NCI-H2107 (cell line): ENCODE data around the gene P2RX4.
"Not testable (repeated sequence)": the region's sequence is repeated elsewhere in the genome, so short reads cannot be mapped to it uniquely, and the experiment has no call there.

Source experiments
- DNase-seq: peaks from one replicate; lab custom pipeline; 2025; lab: John Stamatoyannopoulos, UW

Gene P2RX4

GRCh38 chr12:121278169-121279070, 68.5 kb downstream of the P2RX4 start:
- DNase-seq = no peak

DNA sequence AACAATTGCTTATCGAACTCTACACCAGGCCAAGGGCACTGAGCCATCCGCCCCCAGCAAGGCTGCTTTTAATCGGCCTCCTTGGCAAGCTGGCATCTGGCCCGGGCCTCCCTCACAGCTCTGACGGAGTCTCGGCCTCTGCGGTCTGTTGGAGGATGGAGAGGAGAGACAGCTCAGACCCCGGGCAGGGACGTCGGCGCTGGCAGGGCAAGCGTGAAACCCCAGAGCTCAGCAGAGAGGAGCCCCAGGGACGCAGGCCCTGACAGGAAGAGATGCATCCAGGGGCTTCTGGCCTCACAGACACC, 69.1 kb downstream of the P2RX4 start:
- no peak for DNase-seq

DNA sequence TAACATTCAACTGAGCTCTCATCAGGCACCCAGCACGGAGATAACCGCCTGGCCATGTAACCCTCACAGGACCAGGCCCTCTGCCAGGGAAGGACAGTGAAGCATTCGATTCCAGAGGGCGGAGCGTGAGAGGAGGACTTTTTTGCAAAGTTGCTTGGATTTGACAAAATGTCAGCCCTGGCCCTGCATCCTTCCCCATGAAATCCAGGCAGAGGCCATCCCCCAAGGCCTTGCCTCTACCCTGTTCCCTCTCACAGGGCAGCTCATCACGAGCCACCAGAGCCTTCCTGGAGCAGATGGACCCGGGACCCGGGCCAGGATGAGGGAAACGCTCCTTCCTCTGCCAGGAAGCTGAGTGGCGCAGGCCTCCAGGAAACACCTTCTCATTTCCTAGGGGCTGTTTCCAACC, 69.6 kb downstream of the P2RX4 start:
- DNase-seq = no peak

DNA sequence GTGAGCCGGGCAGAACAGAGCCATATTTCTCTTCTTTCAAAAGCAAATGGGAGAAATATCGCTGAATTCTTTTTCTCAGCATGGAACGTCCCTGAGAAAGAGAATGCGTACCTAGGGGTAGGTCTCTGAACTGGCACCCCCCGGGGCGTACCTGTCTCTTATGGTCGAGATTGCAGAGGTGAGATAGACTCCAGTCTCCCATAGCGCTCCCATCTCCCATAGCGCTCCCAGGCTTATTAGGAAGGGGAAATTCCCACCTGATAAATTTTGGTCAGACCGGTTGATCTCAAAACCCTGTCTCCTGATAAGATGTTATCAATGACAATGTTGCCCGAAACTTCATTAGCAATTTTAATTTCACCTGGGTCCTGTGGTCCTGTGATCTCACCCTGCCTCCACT, 70.6 kb downstream of the P2RX4 start:
- DNase-seq = not testable (repeated sequence)

DNA sequence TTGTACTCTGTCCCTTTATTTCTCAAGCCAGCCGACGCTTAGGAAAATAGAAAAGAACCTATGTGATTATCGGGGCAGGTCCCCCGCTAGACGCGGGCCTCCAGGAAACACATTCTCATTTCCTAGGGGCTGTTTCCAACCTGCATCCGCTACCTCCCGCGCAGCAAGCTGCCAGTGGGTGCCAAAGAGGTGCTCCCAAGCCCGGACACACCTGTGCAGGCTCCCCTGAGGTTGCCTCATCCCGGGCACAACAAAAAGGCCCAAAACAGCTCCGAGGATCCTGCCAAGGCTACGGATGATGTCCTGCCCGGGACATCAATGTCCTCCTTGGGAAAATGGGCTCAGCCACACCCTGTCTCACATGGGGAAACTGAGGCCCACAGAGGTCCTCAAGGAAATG, 71.2 kb downstream of the P2RX4 start:
- DNase-seq = not testable (repeated sequence)

GRCh38 chr12:121282072-121282742, 72.3 kb downstream of the P2RX4 start:
- DNase-seq = no peak

DNA sequence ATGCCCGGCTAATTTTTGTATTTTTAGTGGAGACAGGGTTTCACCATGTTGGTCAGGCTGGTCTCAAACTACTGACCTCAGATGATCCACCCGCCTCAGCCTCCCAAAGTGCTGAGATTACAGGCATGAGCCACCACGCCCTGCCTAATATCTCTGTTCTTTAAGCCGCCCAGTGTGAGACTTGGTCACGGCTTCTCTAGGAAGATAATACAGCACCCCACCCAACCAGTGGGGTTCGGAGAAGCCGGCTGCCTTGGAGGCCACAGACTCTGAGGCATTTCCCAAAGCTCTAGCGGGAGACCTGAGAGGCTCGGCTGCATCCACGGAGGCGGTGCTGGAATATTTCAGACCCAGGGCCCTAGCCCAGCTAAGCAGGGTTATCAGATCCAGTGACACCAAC, 73.0 kb downstream of the P2RX4 start:
- DNase-seq = not testable (repeated sequence)

DNA sequence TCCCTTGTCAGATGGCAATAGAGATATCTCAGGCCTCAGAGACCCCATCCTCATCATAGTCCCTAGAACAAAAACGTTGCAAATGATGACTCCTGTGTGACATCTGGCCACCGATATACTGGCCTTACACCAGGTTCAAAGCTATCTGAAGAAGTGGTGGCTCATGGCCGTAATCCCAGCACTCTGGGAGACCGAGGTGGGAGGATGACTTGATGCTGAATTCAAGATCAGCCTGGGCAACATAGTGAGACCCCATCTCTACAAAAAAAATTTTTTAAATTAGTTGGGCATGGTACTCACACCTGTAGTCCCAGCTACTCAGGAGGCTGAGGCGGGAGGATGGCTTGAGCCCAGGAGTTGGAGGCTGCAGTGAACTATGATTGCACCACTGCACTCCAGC, 73.5 kb downstream of the P2RX4 start:
- no peak for DNase-seq
